ENCODE results near the gene FAM78B.

FAM78B gene

DNA sequence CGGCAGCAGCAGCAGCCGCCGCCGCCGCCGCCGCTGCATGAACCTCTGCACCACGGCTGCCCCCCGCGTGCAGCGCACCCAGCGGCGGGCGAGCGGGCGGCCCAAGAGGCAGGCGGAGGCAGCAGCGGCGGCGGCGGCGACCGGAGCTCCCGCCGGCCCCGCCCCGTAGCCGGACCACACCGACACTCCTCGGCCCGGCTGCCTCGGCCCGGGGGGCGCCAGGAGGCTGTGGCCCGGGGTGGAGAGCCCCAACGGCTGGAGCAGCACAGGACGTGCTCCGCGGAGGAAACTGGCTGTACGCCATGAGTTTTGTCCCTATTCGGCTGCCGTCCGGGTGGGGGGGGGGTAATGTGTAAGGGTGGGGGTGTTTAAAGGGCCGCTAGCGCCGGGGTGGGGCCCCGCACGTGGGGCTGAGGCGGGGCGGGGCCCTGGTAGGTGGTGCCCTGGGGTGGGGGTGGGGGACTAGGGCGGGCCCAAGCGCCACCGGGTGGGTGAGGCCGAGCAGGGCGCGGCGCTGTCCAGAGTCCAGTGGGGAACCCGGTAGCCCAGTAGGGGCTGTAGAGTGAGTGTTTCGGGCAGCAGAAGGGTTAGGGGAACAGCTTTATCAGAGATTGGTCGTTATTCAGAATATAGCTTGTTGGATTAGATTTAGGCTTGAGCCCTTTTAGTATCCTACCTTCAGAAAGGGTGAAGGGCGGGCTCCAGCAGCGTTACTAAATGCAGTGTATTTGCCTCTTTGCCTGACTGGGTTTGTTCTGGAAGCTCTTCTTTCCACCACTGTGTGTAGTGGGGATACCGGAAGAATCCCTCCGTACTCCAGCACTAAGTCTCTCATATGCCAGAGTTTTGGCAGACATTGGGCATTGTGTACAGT, at the start of gene FAM78B:
TSS of gene FAM78B (minus strand) at position 304 of the 874 bp plus-strand sequence. CDS start 753 bp downstream, outside the sequence.
- DNase-seq (ENCODE audit: low spot score), result peak; percentile 78

DNA sequence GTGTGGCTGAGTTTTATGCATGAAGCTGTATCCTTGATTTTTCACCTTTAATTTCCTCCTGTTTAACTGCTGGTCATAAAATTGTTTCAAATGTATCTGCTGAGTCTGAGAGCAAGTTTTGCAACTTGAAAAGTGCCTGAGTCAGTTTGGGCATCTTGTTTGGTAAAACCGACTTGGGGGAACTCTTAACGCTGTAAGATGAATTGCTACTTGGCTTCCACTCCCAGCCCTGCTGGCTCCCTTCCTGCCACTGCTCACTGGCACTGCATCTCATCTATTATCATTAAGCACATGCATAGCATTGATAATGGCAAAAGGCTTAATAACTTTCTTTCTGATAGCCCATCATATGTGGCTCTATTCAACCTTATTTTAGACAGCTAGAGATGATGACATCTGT, 35.7 kb upstream of the FAM78B start:
- no peak for DNase-seq (ENCODE audit: low spot score)

DNA sequence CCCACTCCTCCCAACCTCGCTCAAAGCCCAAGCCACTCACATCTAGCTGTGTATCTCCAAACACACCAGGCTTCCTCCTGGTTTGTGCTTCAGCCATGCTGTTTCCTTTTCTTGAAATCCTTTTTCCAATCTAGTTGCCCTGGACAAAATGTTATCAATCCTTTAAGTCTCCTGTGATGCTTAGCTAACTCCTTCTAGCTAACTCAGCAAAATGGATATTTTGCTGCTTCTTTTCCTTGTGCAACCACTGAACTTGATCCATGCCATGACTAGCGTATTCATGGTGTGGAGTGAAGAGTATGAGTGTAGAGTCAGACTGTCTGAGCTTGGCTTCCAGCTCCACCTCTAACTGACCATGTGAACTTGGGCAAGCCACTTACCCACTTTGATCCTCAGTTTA, 33.9 kb upstream of the FAM78B start:
- DNase-seq (ENCODE audit: low spot score), result no peak

- DNase-seq (ENCODE audit: low spot score), result no peak
Measured at GRCh38 chr1:166197597-166197996, 30.8 kb upstream of the FAM78B start.

- no peak for DNase-seq (ENCODE audit: low spot score)
Measured at GRCh38 chr1:166197141-166197540, 30.3 kb upstream of the FAM78B start.

DNA sequence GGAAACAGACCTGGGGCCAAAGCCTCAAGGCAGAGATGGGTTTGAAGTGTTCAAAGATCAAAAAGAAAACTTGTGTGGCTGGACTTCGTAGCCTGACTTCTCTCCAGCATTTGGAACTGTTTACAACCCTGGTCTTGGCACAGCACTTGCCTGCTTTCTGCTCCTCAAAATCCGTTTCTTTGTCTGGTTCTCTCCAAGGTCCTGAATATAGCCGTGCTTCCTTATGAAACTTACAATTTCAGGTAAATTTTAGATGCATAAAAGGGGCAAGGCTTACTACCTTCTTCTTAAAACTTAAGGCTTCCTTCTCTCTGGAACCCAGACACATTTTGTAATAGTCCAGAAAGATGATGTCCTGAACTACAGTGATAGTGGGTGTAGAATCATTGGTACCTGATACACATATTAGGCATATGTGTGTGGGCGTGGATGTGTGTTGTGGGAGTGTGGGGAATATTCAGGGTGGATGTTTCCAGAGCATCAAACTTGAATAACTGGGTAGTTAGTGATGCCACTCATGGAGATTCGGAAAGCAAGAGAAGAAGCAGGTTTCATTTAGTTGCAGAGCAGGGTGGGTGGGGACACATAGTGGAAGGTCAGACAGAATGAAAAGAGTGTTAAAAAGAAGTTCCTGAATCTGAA, 26.4 kb upstream of the FAM78B start:
- no peak for DNase-seq (ENCODE audit: low spot score)

DNA sequence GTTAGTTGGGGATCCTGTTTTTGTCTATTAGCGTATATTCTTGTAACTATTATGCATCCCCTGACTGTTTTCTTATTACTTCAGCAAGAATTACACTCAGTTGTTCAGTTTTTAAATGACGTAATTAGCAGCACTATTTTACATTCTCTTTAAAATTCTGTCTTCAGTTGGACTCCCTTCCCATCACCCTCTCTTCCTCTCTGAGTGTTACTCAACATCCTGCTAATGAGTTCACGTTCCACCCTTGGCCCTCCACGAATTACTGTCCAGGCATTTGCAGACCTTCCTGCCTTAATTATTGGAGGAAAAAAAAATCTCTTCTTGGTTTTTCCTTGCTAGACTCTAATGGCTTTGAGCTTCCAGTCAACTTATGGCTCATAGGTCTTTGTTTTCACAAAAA, 23.6 kb upstream of the FAM78B start:
- DNase-seq (ENCODE audit: low spot score), result no peak

DNA sequence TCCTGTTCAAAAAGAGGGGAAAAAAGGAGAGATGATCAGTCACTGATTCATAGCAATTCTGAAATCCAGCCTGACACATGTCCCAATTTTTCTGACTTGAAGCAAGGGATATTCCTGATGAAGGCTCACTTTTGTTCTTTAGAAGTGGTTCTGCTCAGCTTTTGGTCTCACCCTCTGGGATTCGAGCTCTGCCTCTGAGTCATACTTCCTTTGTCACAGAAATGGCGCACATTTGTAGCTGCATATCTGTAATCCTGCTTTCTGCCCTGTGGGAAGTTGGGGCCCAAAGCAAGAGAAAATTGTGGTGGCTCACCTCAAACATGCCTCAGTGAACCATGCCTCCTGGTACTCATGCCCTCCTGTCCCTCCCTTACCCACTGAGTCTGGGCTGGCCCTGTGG, 22.3 kb upstream of the FAM78B start:
- no peak for DNase-seq (ENCODE audit: low spot score)

- DNase-seq (ENCODE audit: low spot score), result no peak
Measured at GRCh38 chr1:166185526-166185925, 18.7 kb upstream of the FAM78B start.

DNA sequence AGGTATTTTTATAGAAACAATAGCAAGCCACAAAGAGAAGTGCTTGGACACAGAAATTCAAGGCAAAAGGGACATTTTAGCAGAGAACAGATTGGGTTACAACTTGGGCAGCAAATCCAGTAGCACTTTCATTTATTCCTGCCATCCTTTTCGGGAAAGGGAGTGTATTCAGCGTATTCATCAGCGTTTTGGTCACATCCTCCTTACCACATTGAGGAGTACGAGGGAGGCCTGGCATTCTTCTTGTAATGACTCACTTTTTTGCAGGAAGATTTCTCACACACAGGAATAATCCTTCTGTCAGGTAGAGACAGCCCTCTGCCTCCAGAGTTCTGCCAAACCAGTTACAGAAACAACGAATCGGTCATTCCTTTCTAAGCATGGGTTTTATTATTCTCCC, 18.1 kb upstream of the FAM78B start:
- DNase-seq (ENCODE audit: low spot score), result no peak

- DNase-seq (ENCODE audit: low spot score), result no peak
Measured at GRCh38 chr1:166184012-166184411, 17.2 kb upstream of the FAM78B start.

DNA sequence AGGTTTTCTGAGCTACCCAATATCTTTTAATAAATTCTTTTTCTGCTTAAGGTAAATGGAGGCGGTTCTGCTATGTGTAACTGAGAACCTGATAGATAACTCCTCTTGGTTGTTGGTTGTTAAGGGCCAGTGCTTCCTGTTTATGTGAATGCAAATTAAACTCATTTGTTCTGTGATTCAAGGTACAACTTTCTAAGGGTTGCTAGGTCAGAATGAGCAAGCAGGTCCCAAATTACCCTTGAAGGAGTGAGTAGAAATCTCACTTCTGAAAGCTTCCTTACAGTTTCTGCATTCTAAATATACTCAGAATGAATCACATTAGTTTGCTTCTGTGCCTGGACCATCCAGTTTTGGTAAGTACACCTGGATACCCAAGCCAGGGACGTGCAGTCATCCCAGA, 15.5 kb upstream of the FAM78B start:
- DNase-seq (ENCODE audit: low spot score), result no peak

DNA sequence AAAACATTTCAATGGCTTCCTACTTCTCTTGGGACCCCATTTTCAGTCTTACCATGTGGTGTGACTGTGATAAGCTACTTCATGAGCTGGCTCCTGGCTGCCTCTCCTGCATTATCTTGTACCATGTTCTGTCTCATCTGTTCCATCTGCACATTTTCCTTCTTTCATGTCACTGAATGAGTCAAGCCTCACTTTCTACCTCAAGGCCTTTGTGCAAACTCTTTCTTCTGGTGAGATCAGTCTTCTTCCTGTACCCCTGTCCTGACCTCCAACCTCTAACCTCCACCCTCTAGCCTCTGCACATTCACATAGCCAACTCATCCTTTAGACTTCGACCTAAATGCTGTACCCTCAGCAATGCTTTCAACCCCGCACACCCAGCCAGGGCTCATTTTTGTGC, 9.6 kb upstream of the FAM78B start:
- DNase-seq (ENCODE audit: low spot score), result no peak

DNA sequence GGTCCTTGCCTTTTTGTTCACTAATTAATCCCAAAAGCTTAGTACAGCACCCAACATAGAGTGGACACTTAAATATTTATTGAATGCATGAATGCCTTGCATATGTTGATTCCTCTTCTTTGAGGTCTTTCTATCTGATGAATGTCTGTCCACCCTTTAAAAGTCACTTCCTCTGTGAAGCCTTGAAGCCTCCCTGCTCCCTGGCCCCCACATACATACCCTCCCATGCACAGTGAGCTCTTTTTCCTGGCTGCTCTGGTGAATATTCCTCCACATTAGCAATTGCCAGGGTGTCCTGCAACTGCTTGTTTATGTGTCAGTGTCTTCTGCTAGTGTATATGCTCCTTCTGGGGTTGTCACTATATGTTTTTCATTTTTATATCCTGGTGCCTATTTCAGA, 8.2 kb upstream of the FAM78B start:
- no peak for DNase-seq (ENCODE audit: low spot score)

- no peak for DNase-seq (ENCODE audit: low spot score)
Measured at GRCh38 chr1:166174108-166174507, 7.3 kb upstream of the FAM78B start.

DNA sequence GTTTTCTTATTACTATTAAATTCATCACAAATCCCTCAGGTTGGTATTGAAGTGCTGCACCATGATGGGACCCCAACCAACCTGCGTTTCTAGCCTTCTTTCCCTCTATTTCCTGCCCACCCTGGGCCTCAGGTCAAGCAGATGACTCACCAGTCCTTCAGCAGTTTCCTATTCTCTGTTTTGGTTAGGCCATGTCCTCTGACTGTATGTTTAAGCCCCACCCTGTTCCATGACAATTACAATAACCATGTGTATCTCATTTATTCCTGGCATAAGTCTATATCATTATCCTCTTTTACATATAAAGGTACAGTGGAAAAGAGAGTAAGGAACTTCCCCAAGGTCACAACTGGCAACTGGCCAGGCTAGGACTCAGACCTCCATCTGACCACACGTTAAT, 5.3 kb upstream of the FAM78B start:
- DNase-seq (ENCODE audit: low spot score), result no peak

GRCh38 chr1:166170726-166171125, 3.9 kb upstream of the FAM78B start:
- no peak for DNase-seq (ENCODE audit: low spot score)

DNA sequence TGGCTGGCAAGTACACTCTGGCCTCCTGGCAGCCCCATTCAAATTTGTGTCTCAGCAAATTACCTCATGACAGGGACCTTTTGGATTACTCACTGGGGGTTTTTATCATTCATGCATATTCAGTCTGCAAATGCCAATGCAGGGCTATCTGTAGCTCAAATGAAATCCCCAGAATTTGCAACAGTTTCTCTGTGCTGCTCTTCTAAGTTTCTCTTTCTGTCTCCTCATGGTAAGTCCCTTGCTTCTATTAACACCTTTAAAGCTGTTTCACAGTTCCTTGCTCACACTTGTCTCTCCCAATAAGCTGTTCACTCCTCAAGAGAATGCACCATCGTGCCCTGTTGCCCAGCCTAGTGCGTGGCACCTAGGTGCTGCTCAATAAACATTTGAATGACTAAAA, 3.3 kb upstream of the FAM78B start:
- DNase-seq (ENCODE audit: low spot score), result no peak

DNA sequence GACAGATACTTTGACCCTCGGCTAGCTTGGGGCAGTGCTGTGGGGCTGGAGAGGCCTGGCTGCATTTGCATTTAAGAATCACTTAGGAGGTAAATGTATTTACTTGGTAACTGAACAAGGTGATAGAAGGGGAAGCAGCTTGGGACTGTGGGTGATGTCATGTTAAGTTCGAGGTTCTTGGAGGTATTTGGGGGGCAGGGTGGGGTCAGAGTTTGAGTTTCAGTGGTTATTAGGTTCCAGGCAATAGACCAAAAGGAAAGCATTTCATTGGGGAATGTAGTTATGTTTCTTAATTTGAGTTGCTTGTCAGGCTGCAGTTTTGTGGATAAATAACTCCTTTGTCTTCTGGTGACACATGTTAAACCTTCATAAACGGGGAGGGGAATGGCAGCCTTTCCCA, 2.4 kb upstream of the FAM78B start:
- DNase-seq (ENCODE audit: low spot score), result no peak

DNA sequence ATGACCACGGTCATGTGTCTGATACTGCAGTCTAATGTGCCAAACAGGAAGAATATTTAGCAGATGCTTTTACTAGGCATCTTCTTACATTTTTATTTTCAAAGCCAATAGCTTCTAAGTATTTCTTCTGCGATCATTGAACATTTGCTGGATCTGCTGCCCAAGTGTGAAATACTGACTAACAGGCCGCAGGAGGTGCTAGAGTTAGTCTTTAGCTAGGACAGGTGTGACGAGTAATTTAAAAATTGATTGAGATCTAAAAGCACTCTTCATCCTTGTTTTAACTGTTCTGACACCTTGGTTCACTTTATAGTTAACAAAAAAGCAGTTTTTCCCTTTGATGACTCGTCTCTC, 748 bp upstream of the FAM78B start:
- DNase-seq (ENCODE audit: low spot score), result no peak

- no peak for DNase-seq (ENCODE audit: low spot score)
Measured at GRCh38 chr1:166166329-166166697, 488 bp downstream of the FAM78B start.

- DNase-seq (ENCODE audit: low spot score), result peak; percentile 21
Measured at GRCh38 chr1:166165661-166166328, 1.0 kb downstream of the FAM78B start.

- DNase-seq (ENCODE audit: low spot score), result no peak
Measured at GRCh38 chr1:166164995-166165660, 1.7 kb downstream of the FAM78B start.
